Endothelial cell of coronary artery (primary cell): ENCODE data around the gene GALNT9. TPM values are rescaled to one million over a fixed set of nuclear protein-coding genes. Genes with fewer than 3 reads are reported as not detected.

ENCODE experiments used
- total RNA-seq: library from RNA; depleted of rRNA; stranded (reverse); fragments of >200 nt; gene quantifications from 2 replicates; pipeline ENCODE4 v1.2.3, GENCODE V29; 2014

The GALNT9 gene
- 0.36 and 1.1 TPM in 2 replicates for total RNA-seq

GRCh38 chr12:132329036-132329719 lies at the start of gene GALNT9:
Gene GALNT9 (minus strand): TSS chr12:132329589. CDS start chr12:132329203, 386 bp downstream.

Other genes with a start within 250 kb of the GALNT9 start
- gene DDX51, start 185.3 kb downstream of the GALNT9 start, total RNA-seq, result 8.9 and 11.6 TPM in 2 replicates
- gene NOC4L, start 185.1 kb downstream of the GALNT9 start, total RNA-seq, result 13.4 and 15.0 TPM in 2 replicates
- gene FBRSL1, start 160.6 kb upstream of the GALNT9 start, total RNA-seq, result 3.1 and 4.9 TPM in 2 replicates